Endothelial cell of umbilical vein (primary cell): ENCODE measurements around the gene TOLLIP.

Experiments
- EZH2 ChIP-seq: IDR thresholded peaks from 2 replicates; pipeline ENCODE4 v1.6.1; 2012; ENCODE audit warnings: borderline replicate concordance, low read depth, mild to moderate bottlenecking, moderate library complexity, low read length, inconsistent platforms; ENCODE audit not compliant: severe bottlenecking
- FOS ChIP-seq: IDR thresholded peaks from 2 replicates; pipeline ENCODE4 v1.6.1; 2011; ENCODE audit warnings: mild to moderate bottlenecking, low read length, moderate library complexity, borderline replicate concordance; ENCODE audit not compliant: insufficient read depth
- GATA2 ChIP-seq: IDR thresholded peaks from 2 replicates; pipeline ENCODE4 v1.7.0; 2011; ENCODE audit warnings: low read depth, mild to moderate bottlenecking, moderate library complexity, mixed read lengths, low read length; ENCODE audit not compliant: insufficient read length, insufficient read depth
- JUN ChIP-seq: IDR thresholded peaks from 2 replicates; pipeline ENCODE4 v1.6.1; 2011; ENCODE audit warnings: borderline replicate concordance, low read depth; ENCODE audit not compliant: insufficient read length, insufficient read depth
- MYC ChIP-seq: IDR thresholded peaks from one replicate; pipeline ENCODE4 v1.6.1; 2011; ENCODE audit warnings: mild to moderate bottlenecking, low read depth, low read length
- POLR2A ChIP-seq: IDR thresholded peaks from 2 replicates; pipeline ENCODE4 v1.6.1; 2012; ENCODE audit warnings: low read depth, mild to moderate bottlenecking, control low read depth, low read length
- POLR2AphosphoS5 ChIP-seq: IDR thresholded peaks from 2 replicates; pipeline ENCODE4 v1.6.1; 2012; ENCODE audit warnings: low read depth, mild to moderate bottlenecking, control low read depth, low read length, moderate library complexity; ENCODE audit not compliant: insufficient read depth
- TF ChIP-seq, protein P1 (sequence below), 2 donors: IDR thresholded peaks; 1 replicate in 1 of 2; 2 replicates in 1 of 2; pipeline ENCODE4 v1.5.1; 2011; ENCODE audit warnings: low read length in 2 of 2, mild to moderate bottlenecking in 2 of 2, moderate library complexity in 2 of 2, control low read depth in 1 of 2, inconsistent platforms in 1 of 2, low read depth in 1 of 2; ENCODE audit not compliant: insufficient read depth in 1 of 2; ENCODE audit errors: extremely low read depth in 1 of 2
- TF ChIP-seq, protein P2 (sequence below): IDR thresholded peaks from 2 replicates; pipeline ENCODE4 v1.6.1; 2011; ENCODE audit not compliant: insufficient read depth, insufficient read length

DNA sequence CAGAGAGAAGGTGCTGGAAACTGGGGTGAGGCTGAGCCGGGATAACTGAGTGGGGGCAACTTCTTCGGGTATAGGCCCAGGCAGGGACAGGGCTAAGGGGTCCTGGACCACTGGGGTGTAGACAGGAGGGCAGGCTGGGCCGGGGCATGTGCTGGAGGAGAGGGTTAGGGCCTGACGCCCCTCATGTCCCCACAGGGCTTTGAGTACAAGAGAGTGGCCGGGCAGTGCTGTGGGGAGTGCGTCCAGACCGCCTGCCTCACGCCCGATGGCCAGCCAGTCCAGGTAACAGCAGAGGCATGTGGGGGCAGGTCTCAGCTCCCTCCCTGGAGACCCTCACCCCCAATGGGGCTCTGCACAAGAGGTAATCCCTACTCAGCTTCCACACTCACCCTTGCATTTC lies 49.9 kb downstream of the TOLLIP start:
- no peak for TF ChIP-seq POLR2AphosphoS5
- TF ChIP-seq, protein P1, sequence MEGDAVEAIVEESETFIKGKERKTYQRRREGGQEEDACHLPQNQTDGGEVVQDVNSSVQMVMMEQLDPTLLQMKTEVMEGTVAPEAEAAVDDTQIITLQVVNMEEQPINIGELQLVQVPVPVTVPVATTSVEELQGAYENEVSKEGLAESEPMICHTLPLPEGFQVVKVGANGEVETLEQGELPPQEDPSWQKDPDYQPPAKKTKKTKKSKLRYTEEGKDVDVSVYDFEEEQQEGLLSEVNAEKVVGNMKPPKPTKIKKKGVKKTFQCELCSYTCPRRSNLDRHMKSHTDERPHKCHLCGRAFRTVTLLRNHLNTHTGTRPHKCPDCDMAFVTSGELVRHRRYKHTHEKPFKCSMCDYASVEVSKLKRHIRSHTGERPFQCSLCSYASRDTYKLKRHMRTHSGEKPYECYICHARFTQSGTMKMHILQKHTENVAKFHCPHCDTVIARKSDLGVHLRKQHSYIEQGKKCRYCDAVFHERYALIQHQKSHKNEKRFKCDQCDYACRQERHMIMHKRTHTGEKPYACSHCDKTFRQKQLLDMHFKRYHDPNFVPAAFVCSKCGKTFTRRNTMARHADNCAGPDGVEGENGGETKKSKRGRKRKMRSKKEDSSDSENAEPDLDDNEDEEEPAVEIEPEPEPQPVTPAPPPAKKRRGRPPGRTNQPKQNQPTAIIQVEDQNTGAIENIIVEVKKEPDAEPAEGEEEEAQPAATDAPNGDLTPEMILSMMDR (IDR thresholded peaks at IDR 0.05; ENCODE audit: extremely low read depth in 1 of 2, insufficient read depth in 1 of 2, low read depth in 1 of 2, low read length in 2 of 2) = no peak
- no peak for TF ChIP-seq POLR2A
- TF ChIP-seq, protein P2, sequence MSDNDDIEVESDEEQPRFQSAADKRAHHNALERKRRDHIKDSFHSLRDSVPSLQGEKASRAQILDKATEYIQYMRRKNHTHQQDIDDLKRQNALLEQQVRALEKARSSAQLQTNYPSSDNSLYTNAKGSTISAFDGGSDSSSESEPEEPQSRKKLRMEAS = no peak
- no peak for TF ChIP-seq EZH2
- no peak for TF ChIP-seq MYC
- TF ChIP-seq JUN = no peak
- TF ChIP-seq FOS = no peak
- TF ChIP-seq GATA2 = no peak
